ENCODE results near the gene LMOD2.

DNA sequence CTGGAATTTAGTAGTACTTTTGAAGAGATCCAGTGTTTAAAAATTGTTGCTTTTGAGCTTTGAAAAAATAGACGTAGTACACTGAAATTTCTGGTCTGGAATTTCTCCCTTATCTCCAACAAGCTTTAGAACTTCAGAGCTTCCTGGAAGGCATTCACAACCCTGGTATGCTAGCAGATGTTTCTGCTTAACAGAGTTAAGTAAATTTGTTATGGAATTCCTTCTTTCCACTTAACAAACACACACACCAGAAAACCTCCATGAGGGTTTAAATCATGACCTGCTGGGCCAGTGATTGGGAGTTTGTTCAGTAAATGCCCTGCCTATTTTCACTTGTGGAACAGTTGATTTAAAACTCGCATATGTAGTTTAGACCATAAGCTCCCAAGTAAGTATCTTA, 40.3 kb upstream of the LMOD2 start:
- TF ChIP-seq, protein P1, sequence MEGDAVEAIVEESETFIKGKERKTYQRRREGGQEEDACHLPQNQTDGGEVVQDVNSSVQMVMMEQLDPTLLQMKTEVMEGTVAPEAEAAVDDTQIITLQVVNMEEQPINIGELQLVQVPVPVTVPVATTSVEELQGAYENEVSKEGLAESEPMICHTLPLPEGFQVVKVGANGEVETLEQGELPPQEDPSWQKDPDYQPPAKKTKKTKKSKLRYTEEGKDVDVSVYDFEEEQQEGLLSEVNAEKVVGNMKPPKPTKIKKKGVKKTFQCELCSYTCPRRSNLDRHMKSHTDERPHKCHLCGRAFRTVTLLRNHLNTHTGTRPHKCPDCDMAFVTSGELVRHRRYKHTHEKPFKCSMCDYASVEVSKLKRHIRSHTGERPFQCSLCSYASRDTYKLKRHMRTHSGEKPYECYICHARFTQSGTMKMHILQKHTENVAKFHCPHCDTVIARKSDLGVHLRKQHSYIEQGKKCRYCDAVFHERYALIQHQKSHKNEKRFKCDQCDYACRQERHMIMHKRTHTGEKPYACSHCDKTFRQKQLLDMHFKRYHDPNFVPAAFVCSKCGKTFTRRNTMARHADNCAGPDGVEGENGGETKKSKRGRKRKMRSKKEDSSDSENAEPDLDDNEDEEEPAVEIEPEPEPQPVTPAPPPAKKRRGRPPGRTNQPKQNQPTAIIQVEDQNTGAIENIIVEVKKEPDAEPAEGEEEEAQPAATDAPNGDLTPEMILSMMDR (IDR thresholded peaks at IDR 0.05): no peak
- TF ChIP-seq POLR2A (IDR thresholded peaks at IDR 0.05): no peak

All from Peyer's patch (tissue), 4 donors.